22Rv1 (cell line): ENCODE measurements around the gene RTP5.

Source experiments
- ZFX ChIP-seq: fragments of 450-650 bp; IDR thresholded peaks from 2 replicates; pipeline ENCODE4 v1.6.1; 2017; ENCODE audit warnings: antibody characterized with exemption, borderline replicate concordance
- TF ChIP-seq, protein P1 (sequence below): fragments of 450-650 bp; IDR thresholded peaks from 2 replicates; pipeline ENCODE4 v1.5.1; 2017; ENCODE audit warnings: mild to moderate bottlenecking

DNA sequence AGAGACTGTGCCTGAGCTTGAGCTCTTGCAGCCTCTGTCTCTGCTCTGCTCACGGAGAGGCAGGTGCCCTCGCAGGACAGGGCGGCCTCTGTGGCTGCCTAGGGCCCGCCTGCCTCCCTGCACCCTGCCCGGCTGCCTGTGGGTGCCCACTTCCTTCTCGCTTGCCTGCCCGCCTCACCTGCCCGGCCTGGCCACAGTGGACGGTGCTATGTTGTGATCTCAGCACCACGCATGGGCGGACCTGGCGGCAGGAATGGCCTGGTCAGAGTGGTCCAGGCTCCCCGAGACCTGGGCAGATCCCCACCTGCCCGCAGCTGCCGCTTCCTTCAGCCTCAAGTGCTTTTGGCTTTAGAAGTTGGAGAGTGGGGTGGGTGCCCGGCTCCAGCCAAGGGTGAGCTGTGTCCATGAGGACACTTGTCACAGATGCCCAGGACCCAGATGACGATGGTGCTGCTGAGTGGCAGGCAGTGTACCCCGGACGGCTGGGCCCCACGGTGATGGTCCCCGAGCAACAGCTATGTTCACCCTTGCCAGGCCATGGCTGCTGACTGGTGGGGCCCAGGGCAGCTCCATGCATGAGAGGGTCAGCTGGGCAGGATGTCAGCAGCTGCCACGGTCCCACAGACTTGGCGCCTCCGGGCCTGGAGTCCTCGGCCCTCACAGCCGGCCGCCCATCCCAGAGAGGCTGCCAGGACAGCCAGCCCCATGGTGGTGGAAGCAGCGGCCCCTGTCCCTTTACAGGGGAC lies 25.3 kb downstream of the RTP5 start:
- TF ChIP-seq, protein P1, sequence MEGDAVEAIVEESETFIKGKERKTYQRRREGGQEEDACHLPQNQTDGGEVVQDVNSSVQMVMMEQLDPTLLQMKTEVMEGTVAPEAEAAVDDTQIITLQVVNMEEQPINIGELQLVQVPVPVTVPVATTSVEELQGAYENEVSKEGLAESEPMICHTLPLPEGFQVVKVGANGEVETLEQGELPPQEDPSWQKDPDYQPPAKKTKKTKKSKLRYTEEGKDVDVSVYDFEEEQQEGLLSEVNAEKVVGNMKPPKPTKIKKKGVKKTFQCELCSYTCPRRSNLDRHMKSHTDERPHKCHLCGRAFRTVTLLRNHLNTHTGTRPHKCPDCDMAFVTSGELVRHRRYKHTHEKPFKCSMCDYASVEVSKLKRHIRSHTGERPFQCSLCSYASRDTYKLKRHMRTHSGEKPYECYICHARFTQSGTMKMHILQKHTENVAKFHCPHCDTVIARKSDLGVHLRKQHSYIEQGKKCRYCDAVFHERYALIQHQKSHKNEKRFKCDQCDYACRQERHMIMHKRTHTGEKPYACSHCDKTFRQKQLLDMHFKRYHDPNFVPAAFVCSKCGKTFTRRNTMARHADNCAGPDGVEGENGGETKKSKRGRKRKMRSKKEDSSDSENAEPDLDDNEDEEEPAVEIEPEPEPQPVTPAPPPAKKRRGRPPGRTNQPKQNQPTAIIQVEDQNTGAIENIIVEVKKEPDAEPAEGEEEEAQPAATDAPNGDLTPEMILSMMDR, result no peak
- no peak for TF ChIP-seq ZFX
